Right lobe of liver (tissue), 4 donors: ENCODE measurements around the gene RSPO1.

Experiments used
- POLR2A ChIP-seq: fragments of 450-650 bp; IDR thresholded peaks from one replicate; pipeline ENCODE4 v1.6.1; 2017; ENCODE audit warnings: antibody characterized with exemption, mild to moderate bottlenecking
- TF ChIP-seq, protein P1 (sequence below), 4 donors: fragments of 200-600 bp in 3 of 4; fragments of 450-650 bp in 1 of 4; IDR thresholded peaks; one replicate each; pipeline versions ENCODE4 v1.5.1 to v1.8.0; 2016 to 2022; ENCODE audit warnings: antibody characterized with exemption in 4 of 4, mild to moderate bottlenecking in 2 of 4
- donor health status: DM: no; HTN: no; CAD: no.
- donor health status: DM: no; HTN: no; CAD: no.
- donor health status: DM: no; HTN: yes; CAD: no.

DNA sequence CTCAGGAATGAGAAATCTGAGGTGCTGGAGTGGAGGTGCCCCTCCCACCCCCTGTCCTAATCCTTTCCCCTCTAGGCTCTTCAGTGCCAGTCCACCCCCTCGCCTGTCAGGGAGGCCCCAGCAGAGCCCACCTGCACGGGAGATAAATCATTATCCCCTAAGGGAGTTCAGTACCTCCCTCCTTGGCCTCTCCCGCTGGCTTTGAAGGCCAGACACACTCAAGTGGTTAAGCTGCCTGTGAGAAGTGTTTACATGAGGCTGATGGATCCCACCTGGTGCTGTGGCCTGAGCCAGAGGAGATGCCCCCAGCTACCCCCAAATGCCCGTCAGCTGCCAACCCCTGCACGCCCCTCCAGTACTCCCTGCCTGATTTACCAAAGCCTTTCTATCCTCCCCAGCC, 3.7 kb downstream of the RSPO1 start:
- TF ChIP-seq, protein P1, sequence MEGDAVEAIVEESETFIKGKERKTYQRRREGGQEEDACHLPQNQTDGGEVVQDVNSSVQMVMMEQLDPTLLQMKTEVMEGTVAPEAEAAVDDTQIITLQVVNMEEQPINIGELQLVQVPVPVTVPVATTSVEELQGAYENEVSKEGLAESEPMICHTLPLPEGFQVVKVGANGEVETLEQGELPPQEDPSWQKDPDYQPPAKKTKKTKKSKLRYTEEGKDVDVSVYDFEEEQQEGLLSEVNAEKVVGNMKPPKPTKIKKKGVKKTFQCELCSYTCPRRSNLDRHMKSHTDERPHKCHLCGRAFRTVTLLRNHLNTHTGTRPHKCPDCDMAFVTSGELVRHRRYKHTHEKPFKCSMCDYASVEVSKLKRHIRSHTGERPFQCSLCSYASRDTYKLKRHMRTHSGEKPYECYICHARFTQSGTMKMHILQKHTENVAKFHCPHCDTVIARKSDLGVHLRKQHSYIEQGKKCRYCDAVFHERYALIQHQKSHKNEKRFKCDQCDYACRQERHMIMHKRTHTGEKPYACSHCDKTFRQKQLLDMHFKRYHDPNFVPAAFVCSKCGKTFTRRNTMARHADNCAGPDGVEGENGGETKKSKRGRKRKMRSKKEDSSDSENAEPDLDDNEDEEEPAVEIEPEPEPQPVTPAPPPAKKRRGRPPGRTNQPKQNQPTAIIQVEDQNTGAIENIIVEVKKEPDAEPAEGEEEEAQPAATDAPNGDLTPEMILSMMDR (IDR thresholded peaks at IDR 0.05) = no peak
- TF ChIP-seq POLR2A = no peak
